ENCODE data around the gene MSH6. TPM values are rescaled to one million over a fixed set of nuclear protein-coding genes. Genes with fewer than 3 reads are reported as not detected.

The MSH6 gene
- total and polyA plus RNA-seq, 2 experiments from 2014 or later = 78.1 to 80.7 TPM

GRCh38 chr2:47784352-47784851 is 1.5 kb downstream of the MSH6 start:
- Histone ChIP-seq H3K27me3 (no peaks in the 10 kb centered on the region), H3K4me3 (peak overlapping the region; percentile 73), H3K36me3 (no peaks in the 10 kb centered on the region), H3K9me3 (ENCODE audit: low read depth) (no peaks in the 10 kb centered on the region), H3K27ac (peak overlapping the region; percentile 88), H3K4me1 (ENCODE audit: low read depth) (no peaks in the 10 kb centered on the region)
- no peak for TF ChIP-seq CTCF (IDR thresholded peaks at IDR 0.05; ENCODE audit: low read depth, low read length)
- peak in 1 of 2 donors; percentile 32 for DNase-seq (ENCODE audit: low read depth in 1 of 2, low spot score in 1 of 2)

GRCh38 chr2:47785986-47786385 is 3.0 kb downstream of the MSH6 start:
- no peak overlapping the region for H3K27ac ChIP-seq

GRCh38 chr2:47796090-47796697 is 13.2 kb downstream of the MSH6 start:
- peaks cover 40% of the 10 kb centered on the region for H3K36me3 ChIP-seq
- H3K27me3 ChIP-seq = no peaks in the 10 kb centered on the region
- no peak overlapping the region for H3K4me3 ChIP-seq
- H3K4me1 ChIP-seq (ENCODE audit: low read depth) = no peaks in the 10 kb centered on the region
- peak overlapping the region; percentile 56 for H3K27ac ChIP-seq
- TF ChIP-seq CTCF (IDR thresholded peaks at IDR 0.05; ENCODE audit: low read depth, low read length) = no peak
- no peak for DNase-seq (ENCODE audit: low read depth in 1 of 2, low spot score in 1 of 2)
- H3K9me3 ChIP-seq (ENCODE audit: low read depth) = no peaks in the 10 kb centered on the region

More at GRCh38 chr2:47785986-47786385, 3.0 kb downstream of the MSH6 start:
- Histone ChIP-seq H3K36me3 (no peaks in the 10 kb centered on the region), H3K27me3 (no peaks in the 10 kb centered on the region), H3K9me3 (ENCODE audit: low read depth) (no peaks in the 10 kb centered on the region), H3K4me3 (no peak overlapping the region), H3K4me1 (ENCODE audit: low read depth) (no peaks in the 10 kb centered on the region)
- TF ChIP-seq CTCF (IDR thresholded peaks at IDR 0.05; ENCODE audit: low read depth, low read length) = no peak
- DNase-seq (ENCODE audit: low read depth in 1 of 2, low spot score in 1 of 2) = no peak

- peak overlapping the region; percentile 36 for H3K27ac ChIP-seq
- H3K36me3 ChIP-seq = peaks cover 51% of the 10 kb centered on the region
- TF ChIP-seq CTCF (IDR thresholded peaks at IDR 0.05; ENCODE audit: low read depth, low read length) = no peak
- no peaks in the 10 kb centered on the region for H3K27me3 ChIP-seq
- H3K4me3 ChIP-seq = no peak overlapping the region
- H3K4me1 ChIP-seq (ENCODE audit: low read depth) = no peaks in the 10 kb centered on the region
- no peaks in the 10 kb centered on the region for H3K9me3 ChIP-seq (ENCODE audit: low read depth)
- DNase-seq (ENCODE audit: low read depth in 1 of 2, low spot score in 1 of 2) = no peak
Measured at GRCh38 chr2:47798631-47799030, 15.7 kb downstream of the MSH6 start.

- Histone ChIP-seq H3K36me3 (peaks cover 56% of the 10 kb centered on the region), H3K27me3 (no peaks in the 10 kb centered on the region), H3K4me1 (ENCODE audit: low read depth) (no peaks in the 10 kb centered on the region), H3K4me3 (no peak overlapping the region), H3K27ac (peak overlapping the region; percentile 36), H3K9me3 (ENCODE audit: low read depth) (no peaks in the 10 kb centered on the region)
- no peak for DNase-seq (ENCODE audit: low read depth in 1 of 2, low spot score in 1 of 2)
- TF ChIP-seq CTCF (IDR thresholded peaks at IDR 0.05; ENCODE audit: low read depth, low read length) = no peak
Measured at GRCh38 chr2:47799031-47799609, 16.2 kb downstream of the MSH6 start.

Data from cardiac muscle cell (in vitro differentiated cells and primary cell).